H9 (cell line): ENCODE data around the gene ZNHIT6. TPM values are rescaled to one million over a fixed set of nuclear protein-coding genes. Genes with fewer than 3 reads are reported as not detected.

Source experiments
- DNase-seq: peaks from one replicate; pipeline ENCODE4 v3.0.0-alpha.2; 2017
- H2AFZ ChIP-seq: one replicate; pipeline ENCODE4 v1.6.1; 2013; ENCODE audit warnings: mild to moderate bottlenecking, low read length, control low read depth, moderate library complexity
- H2AK5ac ChIP-seq: 2 replicates; pipeline ENCODE4 v1.6.1; 2013; ENCODE audit warnings: low read length, control low read depth, mixed read lengths; ENCODE audit not compliant: insufficient read length
- H2BK120ac ChIP-seq: one replicate; pipeline ENCODE4 v1.6.1; 2013; ENCODE audit warnings: low read depth, mild to moderate bottlenecking, low read length, control low read depth, inconsistent platforms; ENCODE audit not compliant: poor library complexity, severe bottlenecking
- H2BK12ac ChIP-seq: 2 replicates; pipeline ENCODE4 v1.6.1; 2013; ENCODE audit warnings: low read length, control low read depth, mixed read lengths, low read depth; ENCODE audit not compliant: insufficient read length
- H2BK15ac ChIP-seq: 2 replicates; pipeline ENCODE4 v1.6.1; 2013; ENCODE audit warnings: low read depth, low read length, control low read depth
- H2BK20ac ChIP-seq: one replicate; pipeline ENCODE4 v1.6.1; 2013; ENCODE audit warnings: low read depth, mild to moderate bottlenecking, low read length, control low read depth, inconsistent platforms; ENCODE audit not compliant: poor library complexity, severe bottlenecking
- H2BK5ac ChIP-seq: 2 replicates; pipeline ENCODE4 v1.6.1; 2013; ENCODE audit warnings: low read length, control low read depth, mixed read lengths; ENCODE audit not compliant: insufficient read length
- H3K14ac ChIP-seq: 2 replicates; pipeline ENCODE4 v1.6.1; 2013; ENCODE audit warnings: low read length, control low read depth; ENCODE audit not compliant: insufficient read depth
- H3K18ac ChIP-seq: 2 replicates; pipeline ENCODE4 v1.6.1; 2013; ENCODE audit warnings: low read depth, mild to moderate bottlenecking, mixed read lengths, low read length, control low read depth; ENCODE audit not compliant: insufficient read length
- H3K23ac ChIP-seq: 2 replicates; pipeline ENCODE4 v1.6.1; 2013; ENCODE audit warnings: low read length, control low read depth, mixed read lengths, low read depth; ENCODE audit not compliant: insufficient read length
- H3K23me2 ChIP-seq: 2 replicates; pipeline ENCODE4 v1.6.1; 2013; ENCODE audit warnings: low read depth, mild to moderate bottlenecking, mixed read lengths, low read length, control low read depth; ENCODE audit not compliant: insufficient read length, poor library complexity, severe bottlenecking
- H3K27ac ChIP-seq: 2 replicates; pipeline ENCODE4 v1.5.1; 2013; ENCODE audit warnings: low read length, control low read depth, mixed read lengths, low read depth; ENCODE audit not compliant: insufficient read length
- H3K27me3 ChIP-seq: 2 replicates; pipeline ENCODE4 v1.6.1; 2013; ENCODE audit warnings: low read length, control low read depth, inconsistent platforms; ENCODE audit not compliant: insufficient read depth
- H3K4ac ChIP-seq: 2 replicates; pipeline ENCODE4 v1.6.1; 2013; ENCODE audit warnings: low read depth, mild to moderate bottlenecking, control low read depth, inconsistent platforms, low read length, moderate library complexity
- H3K4me1 ChIP-seq: 2 replicates; pipeline ENCODE4 v1.6.1; 2013; ENCODE audit warnings: low read length, control low read depth, inconsistent platforms; ENCODE audit not compliant: insufficient read depth
- H3K4me2 ChIP-seq: 2 replicates; pipeline ENCODE4 v1.6.1; 2013; ENCODE audit warnings: low read length, control low read depth, mixed read lengths; ENCODE audit not compliant: insufficient read length, insufficient read depth
- H3K56ac ChIP-seq: 2 replicates; pipeline ENCODE4 v1.6.1; 2013; ENCODE audit warnings: low read depth, mild to moderate bottlenecking, mixed read lengths, low read length, control low read depth; ENCODE audit not compliant: insufficient read length
- H3K79me1 ChIP-seq: 2 replicates; pipeline ENCODE4 v1.6.1; 2013; ENCODE audit warnings: low read depth, mild to moderate bottlenecking, moderate library complexity, low read length, control low read depth, inconsistent platforms; ENCODE audit not compliant: insufficient read depth, poor library complexity, severe bottlenecking
- H3K79me2 ChIP-seq: 2 replicates; pipeline ENCODE4 v1.6.1; 2013; ENCODE audit warnings: low read length, control low read depth, inconsistent platforms; ENCODE audit not compliant: insufficient read depth
- H3K9ac ChIP-seq: 2 replicates; pipeline ENCODE4 v1.6.1; 2013; ENCODE audit warnings: low read length, control low read depth, mixed read lengths; ENCODE audit not compliant: insufficient read length; ENCODE audit errors: extremely low read depth
- H3K9me3 ChIP-seq: one replicate; pipeline ENCODE4 v1.6.1; 2013; ENCODE audit warnings: low read depth, low read length, inconsistent platforms; ENCODE audit not compliant: control insufficient read depth
- H3T11ph ChIP-seq: one replicate; pipeline ENCODE4 v1.6.1; 2013; ENCODE audit warnings: mild to moderate bottlenecking, low read length, control low read depth, inconsistent platforms
- H4K20me1 ChIP-seq: one replicate; pipeline ENCODE4 v1.6.1; 2013; ENCODE audit not compliant: control insufficient read depth, insufficient read length, insufficient read depth
- H4K5ac ChIP-seq: 2 replicates; pipeline ENCODE4 v1.6.1; 2013; ENCODE audit warnings: low read depth, mild to moderate bottlenecking, mixed read lengths, low read length, control low read depth; ENCODE audit not compliant: insufficient read length
- H4K8ac ChIP-seq: replicated peaks from 2 replicates; pipeline ENCODE4 v1.6.1; 2013; ENCODE audit warnings: low read length, control low read depth, mixed read lengths, low read depth; ENCODE audit not compliant: insufficient read length
- H4K91ac ChIP-seq: 2 replicates; pipeline ENCODE4 v1.6.1; 2013; ENCODE audit warnings: low read depth, mild to moderate bottlenecking, moderate library complexity, mixed read lengths, low read length, control low read depth; ENCODE audit not compliant: insufficient read length
- H3K27ac Mint-ChIP-seq, 3 experiments: 2 replicates in 2 of 3; 3 replicates in 1 of 3; pipeline ENCODE4 v1.8.0; 2020 to 2021; ENCODE audit warnings: mixed read lengths in 3 of 3, mild to moderate bottlenecking in 1 of 3, moderate library complexity in 1 of 3
- H3K27me3 Mint-ChIP-seq: 2 replicates; pipeline ENCODE4 v1.8.0; 2021; ENCODE audit warnings: low read depth, mild to moderate bottlenecking, moderate library complexity, mixed read lengths
- H3K36me3 Mint-ChIP-seq, 3 experiments: 2 replicates in 2 of 3; 3 replicates in 1 of 3; pipeline ENCODE4 v1.8.0; 2020 to 2021; ENCODE audit warnings: low read depth in 3 of 3, mixed read lengths in 3 of 3; ENCODE audit not compliant: insufficient read depth in 1 of 3
- H3K4me1 Mint-ChIP-seq, 2 experiments: 2 replicates each; pipeline ENCODE4 v1.8.0; 2020; ENCODE audit warnings: mixed read lengths in 2 of 2
- H3K4me3 Mint-ChIP-seq, 2 experiments: 2 replicates in 1 of 2; 3 replicates in 1 of 2; pipeline ENCODE4 v1.8.0; 2020 to 2021; ENCODE audit warnings: mild to moderate bottlenecking in 2 of 2, mixed read lengths in 2 of 2, moderate library complexity in 1 of 2
- H3K9me3 Mint-ChIP-seq, 2 experiments: 2 replicates in 1 of 2; 3 replicates in 1 of 2; pipeline ENCODE4 v1.8.0; 2020; ENCODE audit warnings: mild to moderate bottlenecking in 2 of 2, mixed read lengths in 2 of 2, moderate library complexity in 1 of 2
- CTCF ChIP-seq: fragments of 200-600 bp; sonication (generic); conservative IDR thresholded peaks from 3 replicates; pipeline ENCODE4 v1.8.0; 2021; ENCODE audit warnings: antibody characterized with exemption, mild to moderate bottlenecking
- WGBS: extraction: QIAGEN DNeasy Blood & Tissue Kit; methylation state at CpG from one replicate; pipeline ENCODE4 v1.1.7; 2013; ENCODE audit warnings: missing lambda C conversion rate, low lambda C conversion rate, mixed read lengths; ENCODE audit not compliant: insufficient read length; ENCODE audit errors: extremely low coverage; 5-methylcytosine and 5-hydroxymethylcytosine counted together
- total RNA-seq: library from RNA; stranded (reverse); gene quantifications from 2 replicates; pipeline ENCODE4 v1.2.1, GENCODE V29; 2021

Gene ZNHIT6
- total RNA-seq, 1 experiment from 2014 or later: 21.5 TPM

GRCh38 chr1:85656256-85656655 lies 52.0 kb downstream of the ZNHIT6 start:
- no CpG with 5 or more reads among the region's 1 CpG for WGBS
- H3K4me3 Mint-ChIP-seq: no peak overlapping the region
- no peak overlapping the region for H3K4me2 ChIP-seq

More at GRCh38 chr1:85656256-85656655, 52.0 kb downstream of the ZNHIT6 start:
- no peak overlapping the region for H4K5ac ChIP-seq
- H3K9ac ChIP-seq: no peak overlapping the region
- H3K79me2 ChIP-seq: no peaks in the 10 kb centered on the region
- Mint-ChIP-seq H3K9me3 (no peaks in the 10 kb centered on the region), H3K36me3 (peaks cover 5 to 20% (median 15%) of the 10 kb centered on the region in 3 experiments; a peak in 6 of 7 replicates), H3K4me1 (peaks cover 0 to 6% of the 10 kb centered on the region in 2 experiments; a peak in 1 of 4 replicates), H3K27me3 (no peaks in the 10 kb centered on the region), H3K27ac (no peak overlapping the region)
- H3K23me2 ChIP-seq: no peaks in the 10 kb centered on the region
- H2BK20ac ChIP-seq: no peak overlapping the region
- H2BK5ac ChIP-seq: no peak overlapping the region
- no peak for DNase-seq
- no peak overlapping the region for H2BK120ac ChIP-seq
- H3K4me1 ChIP-seq: no peaks in the 10 kb centered on the region
- H3K18ac ChIP-seq: no peak overlapping the region
- H3K4ac ChIP-seq: no peak overlapping the region
- H3T11ph ChIP-seq: no peak overlapping the region
- no peak overlapping the region for H3K27ac ChIP-seq
- no peak overlapping the region for H2AFZ ChIP-seq
- H3K23ac ChIP-seq: no peak overlapping the region
- no peak overlapping the region for H2AK5ac ChIP-seq
- no peak overlapping the region for H4K91ac ChIP-seq
- no peaks in the 10 kb centered on the region for H3K27me3 ChIP-seq
- H2BK12ac ChIP-seq: no peak overlapping the region
- no peaks in the 10 kb centered on the region for H3K9me3 ChIP-seq
- H3K14ac ChIP-seq: no peak overlapping the region
- no peak overlapping the region for H3K56ac ChIP-seq
- no peak overlapping the region for H4K8ac ChIP-seq
- H4K20me1 ChIP-seq: no peaks in the 10 kb centered on the region
- H3K79me1 ChIP-seq: no peaks in the 10 kb centered on the region
- no peak overlapping the region for H2BK15ac ChIP-seq
- TF ChIP-seq CTCF: no peak
